ENCODE results near the gene FXYD5.

FXYD5 gene

GRCh38 chr19:35120492-35120891 lies 34.0 kb upstream of the FXYD5 start:
- H3K27me3 ChIP-seq (ENCODE audit: control insufficient read depth, insufficient read depth, low read length, poor library complexity, severe bottlenecking) = no peaks in the 10 kb centered on the region
- 89 to 92% methylated on average over 7 of the region's 7 CpGs for WGBS, 2 experiments

GRCh38 chr19:35120898-35121297 lies 33.6 kb upstream of the FXYD5 start:
- H3K4me1 ChIP-seq (ENCODE audit: control insufficient read depth, insufficient read depth, low read length) = peaks cover 19% of the 10 kb centered on the region
- 85 to 86% methylated on average over 7 of the region's 7 CpGs for WGBS, 2 experiments
- H3K36me3 ChIP-seq (ENCODE audit: control insufficient read depth, insufficient read depth, low read length) = no peaks in the 10 kb centered on the region
- no peaks in the 10 kb centered on the region for H3K27me3 ChIP-seq (ENCODE audit: control insufficient read depth, insufficient read depth, low read length, poor library complexity, severe bottlenecking)
- H3K4me3 ChIP-seq (ENCODE audit: insufficient read depth, low read depth, low read length) = no peak overlapping the region
- no peak overlapping the region for H3K27ac ChIP-seq (ENCODE audit: insufficient read depth, low read depth, low read length, poor library complexity, severe bottlenecking)
- H3K9me3 ChIP-seq (ENCODE audit: control insufficient read depth, low read length) = no peaks in the 10 kb centered on the region

More at GRCh38 chr19:35120492-35120891, 34.0 kb upstream of the FXYD5 start:
- H3K4me3 ChIP-seq (ENCODE audit: insufficient read depth, low read depth, low read length) = no peak overlapping the region
- peaks cover 23% of the 10 kb centered on the region for H3K4me1 ChIP-seq (ENCODE audit: control insufficient read depth, insufficient read depth, low read length)
- H3K9me3 ChIP-seq (ENCODE audit: control insufficient read depth, low read length) = no peaks in the 10 kb centered on the region
- no peaks in the 10 kb centered on the region for H3K36me3 ChIP-seq (ENCODE audit: control insufficient read depth, insufficient read depth, low read length)
- H3K27ac ChIP-seq (ENCODE audit: insufficient read depth, low read depth, low read length, poor library complexity, severe bottlenecking) = no peak overlapping the region

- Histone ChIP-seq H3K4me3 (ENCODE audit: insufficient read depth, low read depth, low read length) (no peak overlapping the region), H3K36me3 (ENCODE audit: control insufficient read depth, insufficient read depth, low read length) (no peaks in the 10 kb centered on the region), H3K9me3 (ENCODE audit: control insufficient read depth, low read length) (no peaks in the 10 kb centered on the region), H3K4me1 (ENCODE audit: control insufficient read depth, insufficient read depth, low read length) (peaks cover 11% of the 10 kb centered on the region), H3K27ac (ENCODE audit: insufficient read depth, low read depth, low read length, poor library complexity, severe bottlenecking) (no peak overlapping the region), H3K27me3 (ENCODE audit: control insufficient read depth, insufficient read depth, low read length, poor library complexity, severe bottlenecking) (no peaks in the 10 kb centered on the region)
- WGBS, 2 experiments = 60 to 70% methylated on average over 18 to 19 of the region's 19 CpGs
These were observed 31.6 kb upstream of the FXYD5 start for GRCh38 chr19:35122687-35123551.

GRCh38 chr19:35123573-35123972 lies 31.0 kb upstream of the FXYD5 start:
- no peak overlapping the region for H3K27ac ChIP-seq (ENCODE audit: insufficient read depth, low read depth, low read length, poor library complexity, severe bottlenecking)
- H3K9me3 ChIP-seq (ENCODE audit: control insufficient read depth, low read length) = no peaks in the 10 kb centered on the region
- H3K4me3 ChIP-seq (ENCODE audit: insufficient read depth, low read depth, low read length) = no peak overlapping the region
- H3K27me3 ChIP-seq (ENCODE audit: control insufficient read depth, insufficient read depth, low read length, poor library complexity, severe bottlenecking) = no peaks in the 10 kb centered on the region
- WGBS, 2 experiments = 94 to 95% methylated on average over 5 of the region's 5 CpGs
- no peaks in the 10 kb centered on the region for H3K36me3 ChIP-seq (ENCODE audit: control insufficient read depth, insufficient read depth, low read length)
- peaks cover 11% of the 10 kb centered on the region for H3K4me1 ChIP-seq (ENCODE audit: control insufficient read depth, insufficient read depth, low read length)

- H3K27me3 ChIP-seq (ENCODE audit: control insufficient read depth, insufficient read depth, low read length, poor library complexity, severe bottlenecking) = no peaks in the 10 kb centered on the region
- peaks cover 11% of the 10 kb centered on the region for H3K4me1 ChIP-seq (ENCODE audit: control insufficient read depth, insufficient read depth, low read length)
- no peaks in the 10 kb centered on the region for H3K9me3 ChIP-seq (ENCODE audit: control insufficient read depth, low read length)
- H3K36me3 ChIP-seq (ENCODE audit: control insufficient read depth, insufficient read depth, low read length) = no peaks in the 10 kb centered on the region
- no peak overlapping the region for H3K4me3 ChIP-seq (ENCODE audit: insufficient read depth, low read depth, low read length)
- H3K27ac ChIP-seq (ENCODE audit: insufficient read depth, low read depth, low read length, poor library complexity, severe bottlenecking) = no peak overlapping the region
- WGBS, 2 experiments = 85 to 88% methylated on average over 42 of the region's 42 CpGs
These were observed 30.2 kb upstream of the FXYD5 start for GRCh38 chr19:35124098-35125060.

- peaks cover 11% of the 10 kb centered on the region for H3K4me1 ChIP-seq (ENCODE audit: control insufficient read depth, insufficient read depth, low read length)
These were observed 29.2 kb upstream of the FXYD5 start for GRCh38 chr19:35125270-35125717.

GRCh38 chr19:35125749-35126623 lies 28.5 kb upstream of the FXYD5 start:
- 94 to 95% methylated on average over 35 of the region's 35 CpGs for whole genome bisulfite sequencing, 2 experiments
- Histone ChIP-seq H3K27ac (ENCODE audit: insufficient read depth, low read depth, low read length, poor library complexity, severe bottlenecking) (no peak overlapping the region), H3K4me1 (ENCODE audit: control insufficient read depth, insufficient read depth, low read length) (peaks cover 11% of the 10 kb centered on the region), H3K27me3 (ENCODE audit: control insufficient read depth, insufficient read depth, low read length, poor library complexity, severe bottlenecking) (no peaks in the 10 kb centered on the region), H3K4me3 (ENCODE audit: insufficient read depth, low read depth, low read length) (no peak overlapping the region), H3K9me3 (ENCODE audit: control insufficient read depth, low read length) (no peaks in the 10 kb centered on the region), H3K36me3 (ENCODE audit: control insufficient read depth, insufficient read depth, low read length) (no peaks in the 10 kb centered on the region)

More at GRCh38 chr19:35125270-35125717, 29.2 kb upstream of the FXYD5 start:
- 92 to 94% methylated on average over 19 of the region's 19 CpGs for WGBS, 2 experiments
- H3K36me3 ChIP-seq (ENCODE audit: control insufficient read depth, insufficient read depth, low read length) = no peaks in the 10 kb centered on the region
- no peak overlapping the region for H3K4me3 ChIP-seq (ENCODE audit: insufficient read depth, low read depth, low read length)
- no peaks in the 10 kb centered on the region for H3K9me3 ChIP-seq (ENCODE audit: control insufficient read depth, low read length)
- H3K27me3 ChIP-seq (ENCODE audit: control insufficient read depth, insufficient read depth, low read length, poor library complexity, severe bottlenecking) = no peaks in the 10 kb centered on the region
- H3K27ac ChIP-seq (ENCODE audit: insufficient read depth, low read depth, low read length, poor library complexity, severe bottlenecking) = no peak overlapping the region

- Histone ChIP-seq H3K27me3 (ENCODE audit: control insufficient read depth, insufficient read depth, low read length, poor library complexity, severe bottlenecking) (no peaks in the 10 kb centered on the region), H3K36me3 (ENCODE audit: control insufficient read depth, insufficient read depth, low read length) (no peaks in the 10 kb centered on the region), H3K9me3 (ENCODE audit: control insufficient read depth, low read length) (no peaks in the 10 kb centered on the region), H3K4me3 (ENCODE audit: insufficient read depth, low read depth, low read length) (no peak overlapping the region), H3K27ac (ENCODE audit: insufficient read depth, low read depth, low read length, poor library complexity, severe bottlenecking) (no peak overlapping the region), H3K4me1 (ENCODE audit: control insufficient read depth, insufficient read depth, low read length) (peaks cover 11% of the 10 kb centered on the region)
- 80 to 81% methylated on average over 20 of the region's 20 CpGs for WGBS, 2 experiments
These were observed 27.9 kb upstream of the FXYD5 start for GRCh38 chr19:35126624-35126959.

GRCh38 chr19:35127871-35128270 lies 26.7 kb upstream of the FXYD5 start:
- WGBS, 2 experiments = 84 to 86% methylated on average over 7 of the region's 7 CpGs
- H3K36me3 ChIP-seq (ENCODE audit: control insufficient read depth, insufficient read depth, low read length) = no peaks in the 10 kb centered on the region
- H3K27ac ChIP-seq (ENCODE audit: insufficient read depth, low read depth, low read length, poor library complexity, severe bottlenecking) = no peak overlapping the region
- H3K4me1 ChIP-seq (ENCODE audit: control insufficient read depth, insufficient read depth, low read length) = peaks cover 5% of the 10 kb centered on the region
- H3K27me3 ChIP-seq (ENCODE audit: control insufficient read depth, insufficient read depth, low read length, poor library complexity, severe bottlenecking) = no peaks in the 10 kb centered on the region
- no peaks in the 10 kb centered on the region for H3K9me3 ChIP-seq (ENCODE audit: control insufficient read depth, low read length)
- H3K4me3 ChIP-seq (ENCODE audit: insufficient read depth, low read depth, low read length) = no peak overlapping the region
